ENCODE results near the gene PIGN.

PIGN gene

DNA sequence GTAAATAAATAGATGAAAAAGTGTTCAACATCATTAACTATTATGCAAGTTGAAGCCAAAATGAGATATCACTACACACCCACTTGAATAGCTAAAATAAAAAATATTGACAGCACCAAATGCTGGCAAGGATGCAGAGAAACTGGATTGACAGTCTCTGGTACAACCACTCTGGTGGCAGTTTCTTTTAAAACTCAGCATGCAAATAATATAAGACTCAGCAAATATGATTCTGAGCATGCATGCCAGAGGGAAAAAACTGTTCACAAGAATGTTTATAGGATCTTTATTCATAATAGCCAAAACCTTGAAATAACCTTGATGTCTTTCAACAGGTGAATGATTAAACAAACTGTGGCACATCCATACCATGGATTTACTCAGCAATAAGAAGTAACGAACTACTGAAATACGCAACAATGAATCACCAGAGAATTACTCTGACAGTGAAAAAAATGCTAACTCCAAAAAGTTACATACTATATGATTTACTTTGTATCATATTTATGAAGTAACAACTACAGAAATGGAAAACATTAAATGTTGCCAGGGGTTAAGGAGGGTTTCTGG, 131.8 kb downstream of the PIGN start:
- TF ChIP-seq CTBP1 (IDR thresholded peaks at IDR 0.05; ENCODE audit: borderline replicate concordance) = no peak
- TF ChIP-seq SP1 (IDR thresholded peaks at IDR 0.05) = no peak
- TF ChIP-seq LEF1 (IDR thresholded peaks at IDR 0.05; ENCODE audit: borderline replicate concordance) = no peak
- TF ChIP-seq FOXM1 (IDR thresholded peaks at IDR 0.05; ENCODE audit: borderline replicate concordance) = no peak
- no peak for TF ChIP-seq NFRKB (IDR thresholded peaks at IDR 0.05)
- no peak for TF ChIP-seq ARNT (IDR thresholded peaks at IDR 0.05)
- no peak for TF ChIP-seq L3MBTL2 (conservative IDR thresholded peaks at IDR 0.05)
- no peak for TF ChIP-seq TARDBP (IDR thresholded peaks at IDR 0.05)
- no peak for TF ChIP-seq BHLHE40 (IDR thresholded peaks at IDR 0.05; ENCODE audit: borderline replicate concordance)
- TF ChIP-seq ELF4 (IDR thresholded peaks at IDR 0.05) = no peak
- TF ChIP-seq FOXK2 (IDR thresholded peaks at IDR 0.05) = no peak
- no peak for TF ChIP-seq HDGF (IDR thresholded peaks at IDR 0.05; ENCODE audit: borderline replicate concordance)
- no peak for TF ChIP-seq SUZ12 (IDR thresholded peaks at IDR 0.05)
- TF ChIP-seq ZNF384 (IDR thresholded peaks at IDR 0.05) = no peak
- TF ChIP-seq FOXA1 (IDR thresholded peaks at IDR 0.05) = no peak
- TF ChIP-seq, protein P1, sequence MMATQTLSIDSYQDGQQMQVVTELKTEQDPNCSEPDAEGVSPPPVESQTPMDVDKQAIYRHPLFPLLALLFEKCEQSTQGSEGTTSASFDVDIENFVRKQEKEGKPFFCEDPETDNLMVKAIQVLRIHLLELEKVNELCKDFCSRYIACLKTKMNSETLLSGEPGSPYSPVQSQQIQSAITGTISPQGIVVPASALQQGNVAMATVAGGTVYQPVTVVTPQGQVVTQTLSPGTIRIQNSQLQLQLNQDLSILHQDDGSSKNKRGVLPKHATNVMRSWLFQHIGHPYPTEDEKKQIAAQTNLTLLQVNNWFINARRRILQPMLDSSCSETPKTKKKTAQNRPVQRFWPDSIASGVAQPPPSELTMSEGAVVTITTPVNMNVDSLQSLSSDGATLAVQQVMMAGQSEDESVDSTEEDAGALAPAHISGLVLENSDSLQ (IDR thresholded peaks at IDR 0.05) = no peak
- ChIA-PET CTCF (no interaction called here), POLR2A (no interaction called here)
- no peak for DNase-seq (ENCODE audit: extremely low spot score)

DNA sequence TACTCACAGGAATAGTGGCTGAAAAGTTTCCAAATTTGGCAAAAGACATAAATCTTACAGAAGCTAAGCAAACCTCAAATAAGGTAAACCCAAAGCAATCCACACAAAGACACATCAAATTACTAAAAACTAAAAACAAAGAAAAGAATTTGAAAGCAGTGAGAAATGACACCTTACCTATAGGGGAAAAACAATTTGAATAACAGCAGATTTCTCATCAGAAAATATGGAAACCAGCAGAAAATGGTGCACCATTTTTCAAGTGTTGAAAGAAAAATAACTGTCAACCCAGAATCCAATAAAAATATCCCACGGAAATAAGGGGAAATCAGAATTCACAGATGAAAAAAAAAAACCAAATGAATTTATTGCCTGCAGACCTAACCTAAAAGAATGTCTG, 138.6 kb downstream of the PIGN start:
- no peak for DNase-seq (ENCODE audit: extremely low spot score)
- TF ChIP-seq ZNF384 (IDR thresholded peaks at IDR 0.05) = no peak
- no peak for TF ChIP-seq SP1 (IDR thresholded peaks at IDR 0.05)
- no peak for TF ChIP-seq FOXA1 (IDR thresholded peaks at IDR 0.05)
- TF ChIP-seq, protein P1 (IDR thresholded peaks at IDR 0.05) = no peak
- TF ChIP-seq HDGF (IDR thresholded peaks at IDR 0.05; ENCODE audit: borderline replicate concordance) = no peak
- ChIA-PET POLR2A (no interaction called here), CTCF (no interaction called here)

DNA sequence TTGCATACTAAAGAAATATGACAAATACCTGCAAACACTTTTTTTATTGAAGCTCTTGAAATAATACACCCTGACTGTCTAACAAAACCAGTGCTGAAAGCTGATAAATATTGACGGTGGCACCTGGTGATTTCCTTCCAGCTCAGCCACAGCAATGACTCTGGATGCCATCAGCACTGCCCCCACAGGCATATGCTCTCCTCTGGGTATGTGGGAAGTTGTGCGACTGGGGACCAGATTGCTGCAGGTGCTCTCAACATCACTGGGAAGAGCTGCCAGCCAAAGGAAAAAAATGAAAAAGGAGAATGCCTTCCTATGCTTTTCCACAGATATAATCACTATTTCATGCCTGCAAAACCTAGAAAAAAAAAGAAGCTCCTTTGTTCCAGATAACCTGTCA, 141.5 kb downstream of the PIGN start:
- no peak for DNase-seq (ENCODE audit: extremely low spot score)
- no peak for TF ChIP-seq ELF4 (IDR thresholded peaks at IDR 0.05)
- TF ChIP-seq BHLHE40 (IDR thresholded peaks at IDR 0.05; ENCODE audit: borderline replicate concordance) = no peak
- TF ChIP-seq LEF1 (IDR thresholded peaks at IDR 0.05; ENCODE audit: borderline replicate concordance) = no peak
- no peak for TF ChIP-seq L3MBTL2 (conservative IDR thresholded peaks at IDR 0.05)
- no peak for TF ChIP-seq CTBP1 (IDR thresholded peaks at IDR 0.05; ENCODE audit: borderline replicate concordance)
- TF ChIP-seq HDGF (IDR thresholded peaks at IDR 0.05; ENCODE audit: borderline replicate concordance) = no peak
- no peak for TF ChIP-seq ARNT (IDR thresholded peaks at IDR 0.05)
- TF ChIP-seq ZNF384 (IDR thresholded peaks at IDR 0.05) = no peak
- TF ChIP-seq FOXM1 (IDR thresholded peaks at IDR 0.05; ENCODE audit: borderline replicate concordance) = no peak
- no peak for TF ChIP-seq NFRKB (IDR thresholded peaks at IDR 0.05)
- TF ChIP-seq, protein P1 (IDR thresholded peaks at IDR 0.05) = no peak
- TF ChIP-seq FOXA1 (IDR thresholded peaks at IDR 0.05) = no peak
- TF ChIP-seq FOXK2 (IDR thresholded peaks at IDR 0.05) = no peak
- ChIA-PET CTCF (interaction anchor here (0.8 kb wide), 1 partner anchor 181 kb away, joined by 4 read pairs; no protein-coding TSS in a partner anchor), POLR2A (no interaction called here)

DNA sequence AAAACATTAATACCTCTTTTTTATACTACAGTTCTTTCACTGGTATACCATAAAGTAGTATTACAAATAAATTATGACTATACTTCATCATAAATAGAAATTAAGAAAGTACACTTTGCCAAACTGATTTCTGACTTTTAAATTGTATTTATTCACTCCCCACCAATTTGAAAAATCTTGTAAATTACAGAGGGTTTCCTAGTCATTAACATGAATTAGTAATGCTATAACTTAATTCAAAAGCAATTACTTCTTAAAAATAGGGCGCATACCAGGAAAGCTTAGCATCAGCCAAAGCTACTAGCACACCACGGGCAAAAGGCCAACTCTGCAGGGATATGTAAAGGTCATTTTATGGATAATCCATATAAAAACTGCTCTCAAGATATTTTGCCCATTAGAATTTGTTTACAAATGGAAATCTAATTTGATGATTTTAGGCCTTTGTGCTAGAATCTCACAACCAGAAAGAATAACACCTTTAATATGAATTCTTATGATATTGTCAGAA, 142.3 kb downstream of the PIGN start:
- no peak for DNase-seq (ENCODE audit: extremely low spot score)
- CTCF ChIA-PET = no interaction called here

More for the DNA sequence above, 142.3 kb downstream of the PIGN start:
- POLR2A ChIA-PET = no interaction called here
- TF ChIP-seq HDGF (IDR thresholded peaks at IDR 0.05; ENCODE audit: borderline replicate concordance) (no peak), LEF1 (IDR thresholded peaks at IDR 0.05; ENCODE audit: borderline replicate concordance) (no peak), L3MBTL2 (conservative IDR thresholded peaks at IDR 0.05) (no peak), ZNF384 (IDR thresholded peaks at IDR 0.05) (no peak), CTBP1 (IDR thresholded peaks at IDR 0.05; ENCODE audit: borderline replicate concordance) (no peak), NFRKB (IDR thresholded peaks at IDR 0.05) (no peak), SP1 (IDR thresholded peaks at IDR 0.05) (no peak), FOXM1 (IDR thresholded peaks at IDR 0.05; ENCODE audit: borderline replicate concordance) (no peak), FOXA1 (IDR thresholded peaks at IDR 0.05) (no peak), SUZ12 (IDR thresholded peaks at IDR 0.05) (no peak), ELF4 (IDR thresholded peaks at IDR 0.05) (no peak), ARNT (IDR thresholded peaks at IDR 0.05) (no peak), FOXK2 (IDR thresholded peaks at IDR 0.05) (no peak), TARDBP (IDR thresholded peaks at IDR 0.05) (no peak), BHLHE40 (IDR thresholded peaks at IDR 0.05; ENCODE audit: borderline replicate concordance) (no peak)
- TF ChIP-seq, protein P1 (IDR thresholded peaks at IDR 0.05) = no peak
